Nephron (organoid): ENCODE measurements around the gene TXNIP.

ENCODE experiments used
- H3K27ac Mint-ChIP-seq, 3 experiments: 2 replicates each; pipeline ENCODE4 v1.8.0; 2020; ENCODE audit warnings: mixed read lengths in 3 of 3, mild to moderate bottlenecking in 2 of 3, moderate library complexity in 1 of 3
- H3K27me3 Mint-ChIP-seq: 2 replicates; pipeline ENCODE4 v1.8.0; 2021; ENCODE audit warnings: low read depth, mild to moderate bottlenecking, moderate library complexity, mixed read lengths
- H3K36me3 Mint-ChIP-seq: 2 replicates; pipeline ENCODE4 v1.8.0; 2020; ENCODE audit warnings: low read depth, mixed read lengths
- H3K4me1 Mint-ChIP-seq: 2 replicates; pipeline ENCODE4 v1.8.0; 2020; ENCODE audit warnings: mixed read lengths
- H3K4me3 Mint-ChIP-seq, 3 experiments: 2 replicates each; pipeline ENCODE4 v1.8.0; 2020; ENCODE audit warnings: mild to moderate bottlenecking in 3 of 3, mixed read lengths in 3 of 3, moderate library complexity in 2 of 3
- H3K9me3 Mint-ChIP-seq: 2 replicates; pipeline ENCODE4 v1.8.0; 2020; ENCODE audit warnings: mixed read lengths
- CTCF ChIP-seq, 3 experiments: fragments of 200-600 bp; sonication (generic); IDR thresholded peaks; one replicate each; pipeline ENCODE4 v1.5.0; 2021; ENCODE audit warnings: antibody characterized with exemption in 3 of 3; ENCODE audit not compliant: unreplicated experiment in 3 of 3

The TXNIP gene

GRCh38 chr1:146021622-146022402, 25.4 kb upstream of the TXNIP start, which contains the start of gene HJV:
TSS of gene HJV (minus strand) at chr1:146021735. CDS start at chr1:146020231, 1,504 bp downstream.
- H3K4me3 Mint-ChIP-seq: peak within 1 kb of the TSS; percentile 37 to 92 (median 86)
- TF ChIP-seq CTCF (IDR thresholded peaks at IDR 0.05; ENCODE audit: unreplicated experiment in 3 of 3): no peak
- no peaks in the 10 kb centered on the region for H3K36me3 Mint-ChIP-seq
- no peaks in the 10 kb centered on the region for H3K9me3 Mint-ChIP-seq
- H3K27ac Mint-ChIP-seq: peak within 1 kb of the TSS; percentile 57 to 77 (median 60)
- peaks cover 25% of the 10 kb centered on the region for H3K4me1 Mint-ChIP-seq
- peaks cover 42% of the 10 kb centered on the region for H3K27me3 Mint-ChIP-seq

DNA sequence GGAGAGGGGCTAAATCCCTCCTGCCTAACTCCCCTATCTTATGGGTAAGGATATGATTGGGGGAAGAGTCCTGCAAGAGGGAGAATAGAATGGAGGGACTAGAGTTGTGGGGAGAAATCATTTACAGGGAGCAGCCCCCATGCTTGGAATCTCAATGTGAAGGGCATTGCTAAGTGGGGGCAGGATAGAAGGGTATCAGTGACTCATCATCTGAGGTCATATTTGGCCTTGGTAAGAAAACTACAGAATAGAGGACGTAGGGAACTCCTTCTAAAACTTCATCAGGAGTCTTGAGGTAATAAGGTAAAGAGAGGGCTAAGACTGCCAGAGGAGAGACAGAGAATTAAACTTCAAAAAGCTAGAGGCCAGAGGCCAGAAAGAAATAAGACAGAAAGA, 24.7 kb upstream of the TXNIP start:
- TF ChIP-seq CTCF (IDR thresholded peaks at IDR 0.05; ENCODE audit: unreplicated experiment in 3 of 3): no peak
- Mint-ChIP-seq H3K27ac (peak overlapping the region; percentile 57 to 67 (median 60)), H3K27me3 (peaks cover 42% of the 10 kb centered on the region), H3K4me1 (peaks cover 27% of the 10 kb centered on the region), H3K9me3 (no peaks in the 10 kb centered on the region), H3K4me3 (peak overlapping the region; percentile 37 to 92 (median 86)), H3K36me3 (no peaks in the 10 kb centered on the region)

- Mint-ChIP-seq H3K27me3 (peaks cover 42% of the 10 kb centered on the region), H3K27ac (peak overlapping the region in 2 of 3 experiments; percentile 57 to 67), H3K4me3 (peak overlapping the region; percentile 54 to 92 (median 86)), H3K9me3 (no peaks in the 10 kb centered on the region), H3K36me3 (no peaks in the 10 kb centered on the region), H3K4me1 (peaks cover 27% of the 10 kb centered on the region)
- no peak for TF ChIP-seq CTCF (IDR thresholded peaks at IDR 0.05; ENCODE audit: unreplicated experiment in 3 of 3)
These were observed 24.0 kb upstream of the TXNIP start for GRCh38 chr1:146020058-146021049.

DNA sequence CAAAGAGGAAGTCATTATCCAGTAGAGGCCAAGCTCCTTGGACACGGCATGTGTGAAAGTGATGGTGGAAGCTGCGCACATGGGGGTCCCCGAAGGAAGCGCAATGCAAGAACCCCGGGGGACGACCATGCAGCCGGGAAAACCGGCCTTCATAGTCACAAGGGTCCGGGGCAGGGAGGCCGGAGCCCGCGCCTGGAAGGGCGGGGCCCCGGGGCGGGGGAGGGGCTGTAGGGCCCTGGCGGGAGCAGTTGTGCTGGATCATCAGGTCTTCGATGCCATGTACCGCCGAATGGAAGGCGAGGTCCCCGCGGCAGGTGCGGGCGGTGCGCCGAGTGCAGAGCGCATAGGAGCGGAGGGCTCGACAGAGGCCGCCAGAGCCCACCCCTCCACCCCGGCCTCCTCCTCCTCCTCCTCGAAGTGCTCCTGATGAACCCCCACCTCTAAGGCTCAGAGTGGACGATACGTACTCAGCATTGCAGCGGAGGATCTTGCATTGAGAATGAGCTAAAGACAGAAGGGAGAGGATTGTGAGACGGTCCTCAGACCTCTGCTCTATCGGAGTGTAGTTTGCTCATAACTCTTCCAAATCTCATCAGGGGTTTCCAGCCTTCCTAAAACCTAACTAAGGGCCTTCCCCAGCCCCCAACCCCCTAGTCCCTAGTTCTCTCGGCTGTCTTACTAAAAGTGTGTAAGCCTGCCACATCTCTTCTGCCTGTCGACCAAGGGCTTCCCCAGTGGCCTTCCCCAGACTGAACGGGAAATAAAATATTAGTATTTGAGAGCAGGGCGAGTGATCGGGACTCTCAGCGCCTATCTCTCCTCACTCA, 23.1 kb upstream of the TXNIP start:
- Mint-ChIP-seq H3K4me3 (peak overlapping the region; percentile 54 to 92 (median 61)), H3K4me1 (peaks cover 27% of the 10 kb centered on the region), H3K9me3 (no peaks in the 10 kb centered on the region), H3K27me3 (peaks cover 46% of the 10 kb centered on the region), H3K27ac (peak overlapping the region in 1 of 3 experiments; percentile 39), H3K36me3 (no peaks in the 10 kb centered on the region)
- TF ChIP-seq CTCF (IDR thresholded peaks at IDR 0.05; ENCODE audit: unreplicated experiment in 3 of 3): no peak

DNA sequence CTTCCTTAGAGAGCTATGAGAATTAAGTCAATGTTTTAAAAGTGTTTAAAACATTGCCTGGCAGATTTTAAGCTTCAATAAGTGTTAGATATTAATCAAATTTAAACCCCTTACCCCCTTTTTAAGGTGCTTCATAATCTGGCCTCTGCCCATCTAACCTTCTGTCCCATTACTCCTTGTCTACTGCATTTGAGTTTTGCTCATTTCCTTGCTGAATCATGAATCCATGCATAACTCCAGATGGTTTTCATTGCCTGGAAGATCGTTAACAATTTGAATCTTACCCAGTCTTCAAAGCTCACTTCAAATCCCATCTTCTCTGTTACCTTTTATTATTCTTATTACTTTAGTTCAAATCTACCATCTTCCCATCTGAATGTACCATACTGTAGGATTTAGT, 20.5 kb upstream of the TXNIP start:
- no peak for TF ChIP-seq CTCF (IDR thresholded peaks at IDR 0.05; ENCODE audit: unreplicated experiment in 3 of 3)
- Mint-ChIP-seq H3K36me3 (no peaks in the 10 kb centered on the region), H3K27me3 (peaks cover 41% of the 10 kb centered on the region), H3K9me3 (no peaks in the 10 kb centered on the region), H3K4me3 (no peak overlapping the region), H3K27ac (no peak overlapping the region), H3K4me1 (peaks cover 22% of the 10 kb centered on the region)
